Measurements from ENCODE around the gene CFAP58.

The CFAP58 gene

DNA sequence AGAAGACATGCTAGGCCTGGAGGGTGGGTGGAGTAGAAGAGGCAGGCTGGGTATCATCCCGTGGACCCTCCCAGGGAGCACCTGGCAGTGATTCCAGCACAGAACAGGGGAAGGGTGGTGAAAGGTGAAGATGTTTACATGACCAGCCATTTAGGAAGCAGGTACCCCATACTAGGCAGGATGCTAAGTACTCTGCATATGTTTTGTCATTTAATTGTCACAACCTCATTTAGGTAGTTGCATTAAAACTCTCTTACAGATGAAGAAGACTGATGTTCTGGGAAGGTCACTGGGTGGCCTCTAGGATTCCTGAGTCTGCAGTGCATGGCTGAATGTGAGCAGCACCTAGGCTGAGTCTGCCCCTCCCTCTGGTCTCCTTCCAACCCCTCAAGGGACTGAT is 30.5 kb upstream of the CFAP58 start:
- H3K4me3 ChIP-seq (replicated peaks; ENCODE audit: low read depth, low read length), result no peak overlapping the region
- TF ChIP-seq, protein P1, sequence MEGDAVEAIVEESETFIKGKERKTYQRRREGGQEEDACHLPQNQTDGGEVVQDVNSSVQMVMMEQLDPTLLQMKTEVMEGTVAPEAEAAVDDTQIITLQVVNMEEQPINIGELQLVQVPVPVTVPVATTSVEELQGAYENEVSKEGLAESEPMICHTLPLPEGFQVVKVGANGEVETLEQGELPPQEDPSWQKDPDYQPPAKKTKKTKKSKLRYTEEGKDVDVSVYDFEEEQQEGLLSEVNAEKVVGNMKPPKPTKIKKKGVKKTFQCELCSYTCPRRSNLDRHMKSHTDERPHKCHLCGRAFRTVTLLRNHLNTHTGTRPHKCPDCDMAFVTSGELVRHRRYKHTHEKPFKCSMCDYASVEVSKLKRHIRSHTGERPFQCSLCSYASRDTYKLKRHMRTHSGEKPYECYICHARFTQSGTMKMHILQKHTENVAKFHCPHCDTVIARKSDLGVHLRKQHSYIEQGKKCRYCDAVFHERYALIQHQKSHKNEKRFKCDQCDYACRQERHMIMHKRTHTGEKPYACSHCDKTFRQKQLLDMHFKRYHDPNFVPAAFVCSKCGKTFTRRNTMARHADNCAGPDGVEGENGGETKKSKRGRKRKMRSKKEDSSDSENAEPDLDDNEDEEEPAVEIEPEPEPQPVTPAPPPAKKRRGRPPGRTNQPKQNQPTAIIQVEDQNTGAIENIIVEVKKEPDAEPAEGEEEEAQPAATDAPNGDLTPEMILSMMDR (IDR thresholded peaks at IDR 0.05; ENCODE audit: low read length, missing control alignments), result no peak
- no peak for DNase-seq (ENCODE audit: low read depth)

DNA sequence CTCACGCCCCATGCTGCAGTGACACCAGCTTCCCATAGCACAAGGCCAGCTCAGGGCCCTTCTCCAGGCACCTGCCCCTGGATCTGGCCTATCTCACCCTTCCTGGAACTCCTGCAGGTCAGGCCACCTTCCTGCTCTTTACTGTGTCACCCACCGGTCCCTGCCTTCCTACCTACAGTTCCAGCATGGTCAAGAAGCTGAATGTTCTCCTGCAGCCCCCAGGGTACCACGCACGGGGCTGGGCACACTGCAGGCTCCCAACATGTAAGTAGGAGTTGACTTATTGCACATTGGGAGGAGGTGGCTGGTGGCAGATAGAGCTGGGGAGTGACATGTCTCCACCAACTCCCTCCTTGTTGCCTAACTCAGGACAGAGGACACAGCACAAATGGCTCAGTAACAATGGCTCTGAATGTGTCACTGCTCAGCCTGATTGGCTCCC is 29.9 kb upstream of the CFAP58 start:
- TF ChIP-seq, protein P1 (IDR thresholded peaks at IDR 0.05; ENCODE audit: low read length, missing control alignments), result no peak
- H3K4me3 ChIP-seq (replicated peaks; ENCODE audit: low read depth, low read length), result no peak overlapping the region
- DNase-seq (ENCODE audit: low read depth), result no peak

DNA sequence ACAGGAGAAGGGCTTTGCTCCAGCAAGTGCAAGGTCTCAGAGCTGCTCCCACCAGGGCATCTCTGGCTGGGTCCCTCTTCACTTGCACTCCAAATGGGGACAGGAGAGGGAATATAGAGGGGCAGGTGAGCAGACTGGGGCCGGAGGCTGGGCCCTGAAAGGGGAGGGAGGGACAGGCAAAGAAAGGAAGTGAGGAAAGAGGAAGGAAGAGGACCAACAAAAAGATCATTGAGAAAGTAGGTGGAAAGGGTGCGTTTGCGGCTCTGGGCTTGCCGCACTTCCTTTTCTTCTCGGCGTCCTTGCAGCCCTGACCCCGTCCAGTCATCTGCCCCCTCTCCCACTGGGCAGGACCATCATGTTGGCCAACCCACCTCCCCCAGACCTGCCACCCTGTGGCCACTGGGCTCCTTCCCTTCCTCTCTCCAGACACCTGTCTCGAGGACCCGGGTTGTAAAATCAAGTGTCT is 29.4 kb upstream of the CFAP58 start:
- no peak overlapping the region for H3K4me3 ChIP-seq (replicated peaks; ENCODE audit: low read depth, low read length)
- DNase-seq (ENCODE audit: low read depth), result no peak
- TF ChIP-seq, protein P1 (IDR thresholded peaks at IDR 0.05; ENCODE audit: low read length, missing control alignments), result no peak

DNA sequence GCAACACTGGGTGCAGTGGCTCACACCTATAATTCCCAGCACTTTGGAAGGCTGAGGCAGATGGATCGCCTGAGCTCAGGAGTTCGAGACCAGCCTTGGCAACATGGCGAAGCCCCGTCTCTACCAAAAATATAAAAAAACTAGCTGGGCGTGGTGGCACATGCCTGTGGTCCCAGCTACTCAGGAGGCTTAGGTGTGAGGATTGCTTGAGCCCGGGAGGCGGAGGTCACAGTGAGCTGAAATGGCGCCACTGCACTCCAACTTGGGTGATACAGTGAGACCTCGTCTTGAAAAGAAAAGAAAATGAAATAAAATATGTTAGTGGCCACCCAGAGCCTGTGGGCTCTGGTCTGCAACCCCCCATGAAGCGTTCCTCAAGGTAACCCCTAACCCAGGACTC is 28.7 kb upstream of the CFAP58 start:
- no peak for DNase-seq (ENCODE audit: low read depth)
- no peak overlapping the region for H3K4me3 ChIP-seq (replicated peaks; ENCODE audit: low read depth, low read length)
- TF ChIP-seq, protein P1 (IDR thresholded peaks at IDR 0.05; ENCODE audit: low read length, missing control alignments), result no peak

DNA sequence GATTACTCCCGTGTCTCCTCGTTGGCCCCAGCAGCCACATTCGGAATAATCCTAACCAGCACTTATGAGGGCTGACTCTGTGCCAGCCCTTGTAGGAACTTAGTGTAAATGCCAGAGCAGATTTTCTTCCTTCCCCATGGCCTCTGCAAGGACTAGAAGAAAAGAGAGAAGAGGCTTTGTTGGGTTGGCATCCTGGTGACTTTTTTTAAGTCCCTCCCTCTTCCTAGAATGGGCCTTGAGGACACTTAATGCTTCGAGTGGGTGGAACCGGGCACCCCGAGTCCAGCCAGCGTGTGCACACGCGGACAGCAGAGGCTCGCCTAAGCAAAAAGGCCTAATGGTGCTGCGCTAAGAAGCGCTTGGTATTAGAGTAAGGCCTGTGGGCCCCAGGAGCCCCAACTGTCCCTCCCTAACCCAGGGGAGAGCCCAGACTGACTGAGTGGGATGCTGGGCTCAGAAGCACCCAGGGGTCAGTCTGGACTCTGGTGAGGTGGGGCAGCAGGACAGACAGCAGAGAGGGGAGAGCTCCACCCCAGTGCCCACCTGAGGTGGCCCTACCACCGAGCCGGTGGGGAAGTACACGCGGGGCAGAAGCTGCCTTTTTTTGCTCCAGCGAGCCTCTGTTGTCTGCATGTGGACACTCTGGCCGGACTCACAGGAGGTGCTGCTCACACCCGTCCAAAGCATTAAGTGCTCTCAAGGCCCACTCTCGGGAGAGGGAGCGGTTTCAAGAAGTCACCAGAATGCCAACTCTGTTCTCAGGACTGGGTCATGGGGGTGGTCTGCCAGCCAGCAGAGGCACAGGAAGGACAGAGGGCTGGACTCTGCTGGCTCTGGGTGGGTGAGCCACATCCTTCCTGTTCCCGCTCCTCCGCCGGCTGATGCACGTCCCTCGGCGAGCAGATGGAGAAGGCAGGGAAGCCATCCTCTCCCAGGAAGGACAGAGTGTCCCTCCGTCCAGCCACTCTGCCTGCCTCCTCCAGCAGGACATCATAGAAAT is 27.9 kb upstream of the CFAP58 start:
- no peak overlapping the region for H3K4me3 ChIP-seq (replicated peaks; ENCODE audit: low read depth, low read length)

DNA sequence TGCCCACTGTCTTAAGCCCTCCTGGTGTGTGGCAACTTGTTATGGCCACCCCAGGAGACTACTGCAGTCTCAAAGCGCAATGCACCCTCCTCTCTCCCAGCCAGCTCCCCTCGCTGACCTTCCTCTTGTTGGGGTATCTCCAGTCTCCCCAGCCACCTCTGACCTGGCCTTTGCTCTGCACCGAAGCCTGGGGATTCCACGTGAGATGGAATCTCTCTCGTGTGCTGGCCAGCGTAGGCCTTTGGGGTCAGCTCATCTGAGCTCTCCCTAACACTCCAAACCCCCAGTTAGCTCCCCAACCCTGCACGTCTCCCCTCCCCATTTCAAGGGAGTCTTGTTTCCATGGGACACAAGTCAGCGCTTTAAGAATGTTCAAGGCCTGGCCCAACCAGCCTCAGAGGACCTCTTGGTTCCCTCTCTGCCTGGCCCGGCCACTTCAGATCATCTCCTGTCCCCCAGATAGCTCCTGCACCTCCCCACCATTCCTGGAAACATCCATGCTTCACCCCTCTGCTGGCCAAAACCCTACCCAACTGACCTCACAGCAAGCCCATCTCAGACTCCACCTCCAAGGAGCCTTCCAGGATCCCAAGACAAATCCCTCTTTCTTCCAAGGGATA is 26.5 kb upstream of the CFAP58 start:
- TF ChIP-seq, protein P1 (IDR thresholded peaks at IDR 0.05; ENCODE audit: low read length, missing control alignments), result no peak
- H3K4me3 ChIP-seq (replicated peaks; ENCODE audit: low read depth, low read length), result peak overlapping the region; percentile 46
- no peak for DNase-seq (ENCODE audit: low read depth)

More for the DNA sequence above, 27.9 kb upstream of the CFAP58 start:
- TF ChIP-seq, protein P1 (IDR thresholded peaks at IDR 0.05; ENCODE audit: low read length, missing control alignments), result no peak
- no peak for DNase-seq (ENCODE audit: low read depth)

Data from fibroblast of pulmonary artery (primary cell).